ENCODE measurements around the gene FZD10. TPM values are rescaled to one million over a fixed set of nuclear protein-coding genes. Genes with fewer than 3 reads are reported as not detected.

FZD10 gene
- total RNA-seq, 6 experiments from 2014 or later: not detected

- H3K4me3 ChIP-seq: no peak overlapping the region
- H3K4me1 ChIP-seq: no peaks in the 10 kb centered on the region
- no peaks in the 10 kb centered on the region for H3K9me3 ChIP-seq
- no peak overlapping the region for H3K27ac ChIP-seq
- TF ChIP-seq POLR2A (IDR thresholded peaks at IDR 0.05) (no peak), CTCF (IDR thresholded peaks at IDR 0.05) (no peak)
- no peak for ATAC-seq
- WGBS (ENCODE audit: insufficient coverage, low coverage, low lambda C conversion rate, missing lambda C conversion rate): 24% methylated on average over 7 of the region's 14 CpGs
- no peaks in the 10 kb centered on the region for H3K36me3 ChIP-seq
- no peak for DNase-seq
- intact Hi-C loops (cut with DNase I): no loop called here
- H3K27me3 ChIP-seq: peaks cover 0 to 4% of the 10 kb centered on the region in 2 donors
These were observed 29.3 kb upstream of the FZD10 start for GRCh38 chr12:130132831-130133511.

GRCh38 chr12:130133851-130134562 is 28.3 kb upstream of the FZD10 start:
- no peak for ATAC-seq
- peaks cover 0 to 4% of the 10 kb centered on the region in 2 donors for H3K27me3 ChIP-seq
- H3K4me1 ChIP-seq: no peaks in the 10 kb centered on the region
- no peak overlapping the region for H3K27ac ChIP-seq
- no peaks in the 10 kb centered on the region for H3K9me3 ChIP-seq
- intact Hi-C loops (cut with DNase I): no loop called here
- H3K4me3 ChIP-seq: no peak overlapping the region
- no peaks in the 10 kb centered on the region for H3K36me3 ChIP-seq
- TF ChIP-seq POLR2A (IDR thresholded peaks at IDR 0.05) (no peak), CTCF (IDR thresholded peaks at IDR 0.05) (no peak)
- DNase-seq: no peak
- WGBS (ENCODE audit: insufficient coverage, low coverage, low lambda C conversion rate, missing lambda C conversion rate): 42% methylated on average over 14 of the region's 26 CpGs

GRCh38 chr12:130134563-130134915 is 27.7 kb upstream of the FZD10 start:
- intact Hi-C loops (cut with DNase I): no loop called here
- Histone ChIP-seq H3K4me1 (no peaks in the 10 kb centered on the region), H3K4me3 (no peak overlapping the region), H3K36me3 (no peaks in the 10 kb centered on the region), H3K27me3 (peaks cover 0 to 4% of the 10 kb centered on the region in 2 donors), H3K9me3 (no peaks in the 10 kb centered on the region), H3K27ac (no peak overlapping the region)
- DNase-seq (no peak), ATAC-seq (no peak)
- TF ChIP-seq POLR2A (IDR thresholded peaks at IDR 0.05): no peak
- TF ChIP-seq CTCF (IDR thresholded peaks at IDR 0.05): no peak
- WGBS (ENCODE audit: insufficient coverage, low coverage, low lambda C conversion rate, missing lambda C conversion rate): 56% methylated on average over 4 of the region's 8 CpGs

- no peak for TF ChIP-seq CTCF (IDR thresholded peaks at IDR 0.05)
- TF ChIP-seq POLR2A (IDR thresholded peaks at IDR 0.05): no peak
- H3K36me3 ChIP-seq: no peaks in the 10 kb centered on the region
- H3K27ac ChIP-seq: no peak overlapping the region
- DNase-seq (no peak), ATAC-seq (no peak)
- intact Hi-C loops (cut with DNase I): no loop called here
- no peaks in the 10 kb centered on the region for H3K4me1 ChIP-seq
- 73% methylated on average over 11 of the region's 11 CpGs for WGBS (ENCODE audit: insufficient coverage, low coverage, low lambda C conversion rate, missing lambda C conversion rate)
- H3K9me3 ChIP-seq: no peaks in the 10 kb centered on the region
- H3K27me3 ChIP-seq: peaks cover 0 to 4% of the 10 kb centered on the region in 2 donors
- H3K4me3 ChIP-seq: no peak overlapping the region
These were observed 25.7 kb upstream of the FZD10 start for GRCh38 chr12:130136509-130137039.

Data from right lobe of liver (tissue), 6 donors.